Endothelial cell of umbilical vein (primary cell): ENCODE data around the gene TBL3. TPM values are rescaled to one million over a fixed set of nuclear protein-coding genes. Genes with fewer than 3 reads are reported as not detected.

Experiments
- BruUV-seq: library from RNA; stranded (reverse); fragments of 400-500 nt; replicated peaks from 2 replicates; lab custom pipeline; 2021; lab: Mats Ljungman, UMichigan
- CTCF ChIA-PET: fragments of 300-600, 350-600 bp; sonication (Branson Sonifier 250); formaldehyde crosslinking; loops from one replicate; lab custom pipeline; 2021; ENCODE audit warnings: antibody characterized with exemption, inconsistent platforms; lab: Charles Lee
- POLR2A ChIA-PET: fragments of 300-600, 350-600 bp; sonication (Branson Sonifier 250); formaldehyde crosslinking; loops from one replicate; lab custom pipeline; 2021; ENCODE audit warnings: antibody characterized with exemption, inconsistent platforms; lab: Charles Lee
- DNase-seq: peaks from one replicate; pipeline ENCODE4 v3.0.0-alpha.2; 2011; ENCODE audit warnings: low read depth, low spot score
- FAIRE-seq: peaks from 2 replicates; lab custom pipeline; 2011; peaks lifted over from hg19 to GRCh38; lab: Jason Lieb, UNC
- H2AFZ ChIP-seq: 2 replicates; pipeline ENCODE4 v1.6.0; 2012; ENCODE audit warnings: low read depth, low read length, control low read depth, inconsistent platforms
- H3K27ac ChIP-seq: 2 replicates; pipeline ENCODE4 v1.5.1; 2011; ENCODE audit warnings: low read depth, mild to moderate bottlenecking, control low read depth, low read length, moderate library complexity; ENCODE audit not compliant: insufficient read depth
- H3K27me3 ChIP-seq, 2 experiments: 2 replicates each; pipeline versions ENCODE4 v1.6.0 to v1.6.1; 2011; ENCODE audit warnings: low read length in 2 of 2, mixed read lengths in 1 of 2; ENCODE audit not compliant: control insufficient read depth in 2 of 2, insufficient read depth in 2 of 2
- H3K36me3 ChIP-seq, 2 experiments: 2 replicates in 1 of 2; 3 replicates in 1 of 2; pipeline ENCODE4 v1.5.1; 2011; ENCODE audit warnings: low read length in 2 of 2, mild to moderate bottlenecking in 1 of 2, moderate library complexity in 1 of 2; ENCODE audit not compliant: control insufficient read depth in 2 of 2, insufficient read depth in 2 of 2; ENCODE audit errors: extremely low read depth in 1 of 2
- H3K4me1 ChIP-seq: 3 replicates; pipeline ENCODE4 v1.5.1; 2011; ENCODE audit warnings: mild to moderate bottlenecking, low read length; ENCODE audit not compliant: control insufficient read depth, insufficient read depth; ENCODE audit errors: extremely low read depth
- H3K4me2 ChIP-seq: 2 replicates; pipeline ENCODE4 v1.6.1; 2011; ENCODE audit warnings: low read length, control low read depth, mixed read lengths; ENCODE audit not compliant: insufficient read depth
- H3K4me3 ChIP-seq, 3 experiments: fragments of 200-600 bp in 1 of 3; sonication (generic), shearing (Covaris generic) in 1 of 3; replicated peaks in 1 of 3; 2 replicates each; pipeline ENCODE4 v1.5.1; 2011 to 2016; ENCODE audit warnings: control low read depth in 3 of 3, low read length in 3 of 3, mild to moderate bottlenecking in 2 of 3, inconsistent platforms in 1 of 3, low read depth in 1 of 3, moderate library complexity in 1 of 3; ENCODE audit not compliant: insufficient read depth in 1 of 3
- H3K79me2 ChIP-seq: 2 replicates; pipeline ENCODE4 v1.6.0; 2012; ENCODE audit warnings: low read length, inconsistent platforms; ENCODE audit not compliant: control insufficient read depth, insufficient read depth
- H3K9ac ChIP-seq: replicated peaks from 2 replicates; pipeline ENCODE3; 2011; ENCODE audit warnings: low read length, control low read depth; ENCODE audit not compliant: insufficient read depth; ENCODE audit errors: extremely low read depth
- H3K9me1 ChIP-seq: replicated peaks from 3 replicates; pipeline ENCODE4 v1.6.0; 2011; ENCODE audit warnings: mild to moderate bottlenecking, low read length; ENCODE audit not compliant: control insufficient read depth, insufficient read depth; ENCODE audit errors: extremely low read depth
- H3K9me3 ChIP-seq: replicated peaks from 2 replicates; pipeline ENCODE4 v1.5.1; 2012; ENCODE audit warnings: low read length, inconsistent platforms; ENCODE audit not compliant: control insufficient read depth, insufficient read depth
- H4K20me1 ChIP-seq: replicated peaks from 2 replicates; pipeline ENCODE3; 2011; ENCODE audit warnings: mild to moderate bottlenecking, low read length; ENCODE audit not compliant: control insufficient read depth, insufficient read depth; ENCODE audit errors: extremely low read depth
- EZH2 ChIP-seq: IDR thresholded peaks from 2 replicates; pipeline ENCODE4 v1.6.1; 2012; ENCODE audit warnings: borderline replicate concordance, low read depth, mild to moderate bottlenecking, moderate library complexity, low read length, inconsistent platforms; ENCODE audit not compliant: severe bottlenecking
- GATA2 ChIP-seq: IDR thresholded peaks from 2 replicates; pipeline ENCODE4 v1.7.0; 2011; ENCODE audit warnings: low read depth, mild to moderate bottlenecking, moderate library complexity, mixed read lengths, low read length; ENCODE audit not compliant: insufficient read length, insufficient read depth
- JUN ChIP-seq: IDR thresholded peaks from 2 replicates; pipeline ENCODE4 v1.6.1; 2011; ENCODE audit warnings: borderline replicate concordance, low read depth; ENCODE audit not compliant: insufficient read length, insufficient read depth
- POLR2A ChIP-seq: IDR thresholded peaks from 2 replicates; pipeline ENCODE4 v1.6.1; 2012; ENCODE audit warnings: low read depth, mild to moderate bottlenecking, control low read depth, low read length
- dilution Hi-C: fragments of 300-500 bp; cut with MboI; formaldehyde crosslinking; loops from one replicate; pipeline ENCODE4 v1.15.0; 2019; ENCODE audit warnings: low sequenced_read_pairs; ENCODE audit not compliant: extremely low pct_ligation_motif_present
- intact Hi-C: fragments of 100-400 bp; cut with micrococcal nuclease; formaldehyde crosslinking; loops from one replicate; pipeline ENCODE4 v1.10.0; 2022
- polyA plus RNA-seq, 4 experiments: library from polyadenylated mRNA; depleted of rRNA in 3 of 4; stranded (reverse) in 3 of 4; unstranded in 1 of 4; fragments of >200 nt; gene quantifications; 2 replicates each; pipeline versions ENCODE4 v1.2.1 to v1.2.3, GENCODE V29; 2011 to 2012; ENCODE audit warnings: missing spikeins in 1 of 4
- total RNA-seq: library from RNA; stranded (reverse); gene quantifications from 2 replicates; pipeline ENCODE4 v1.2.3, GENCODE V29; 2021
- TF ChIP-seq, protein P1 (sequence below), 2 donors: IDR thresholded peaks; 1 replicate in 1 of 2; 2 replicates in 1 of 2; pipeline ENCODE4 v1.5.1; 2011; ENCODE audit warnings: low read length in 2 of 2, mild to moderate bottlenecking in 2 of 2, moderate library complexity in 2 of 2, control low read depth in 1 of 2, inconsistent platforms in 1 of 2, low read depth in 1 of 2; ENCODE audit not compliant: insufficient read depth in 1 of 2; ENCODE audit errors: extremely low read depth in 1 of 2
- TF ChIP-seq, protein P2 (sequence below): IDR thresholded peaks from 2 replicates; pipeline ENCODE4 v1.6.1; 2011; ENCODE audit not compliant: insufficient read depth, insufficient read length

Gene TBL3
- total and polyA plus RNA-seq, 2 donors (not counting 3 experiments of a cell fraction or from before 2014, with no cell fraction given): 42.2 to 77.1 TPM

DNA sequence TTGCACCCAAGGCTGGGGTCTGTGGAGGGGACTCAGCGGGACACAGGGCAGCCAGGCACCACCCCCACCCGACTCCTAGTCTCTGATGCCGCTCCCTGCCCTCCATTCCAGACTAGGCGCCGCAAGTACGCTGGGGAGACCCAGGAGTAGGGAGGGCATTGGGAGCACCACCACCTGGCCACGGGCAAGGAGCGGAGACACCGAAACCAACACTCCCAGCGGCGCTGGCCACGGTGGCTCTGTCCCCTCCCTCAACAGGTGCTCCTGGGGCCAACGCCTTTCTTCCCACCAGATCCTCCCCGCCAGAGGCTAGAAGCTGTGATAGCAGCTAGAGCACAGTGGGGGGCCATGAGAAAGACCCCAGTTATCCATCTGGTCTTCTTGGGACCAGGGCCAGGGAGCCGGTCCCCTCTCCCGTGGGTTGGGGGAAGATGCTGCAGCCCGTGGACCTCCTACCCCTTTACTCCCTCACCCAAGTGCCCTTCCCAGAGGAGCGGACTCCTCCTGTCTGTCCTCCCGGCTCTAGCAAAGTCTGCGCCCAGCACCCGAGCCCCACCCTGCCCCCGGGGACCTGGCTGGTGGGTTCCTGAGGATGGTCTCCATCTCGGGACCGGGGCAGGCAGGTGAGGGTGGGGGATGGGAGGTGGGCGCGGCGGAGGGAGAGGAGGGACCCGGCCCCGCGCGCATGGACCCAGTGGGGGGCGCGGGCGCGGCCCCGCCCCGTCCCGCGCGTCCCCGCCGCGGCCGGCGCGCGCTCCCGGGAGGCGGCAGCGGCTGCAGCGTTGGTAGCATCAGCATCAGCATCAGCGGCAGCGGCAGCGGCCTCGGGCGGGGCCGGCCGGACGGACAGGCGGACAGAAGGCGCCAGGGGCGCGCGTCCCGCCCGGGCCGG, 17.6 kb downstream of the TBL3 start, which contains the start of gene SYNGR3:
Gene SYNGR3 (plus strand): TSS at position 762 of the 892 bp plus-strand sequence. CDS start 133 bp downstream, outside the sequence.
- no peak within 1 kb of the TSS for H3K4me2 ChIP-seq

More for the DNA sequence above, 17.6 kb downstream of the TBL3 start, which contains the start of gene SYNGR3:
- H3K9ac ChIP-seq: no peak within 1 kb of the TSS
- no peaks in the 10 kb centered on the region for H3K9me3 ChIP-seq
- no peaks in the 10 kb centered on the region for H3K9me1 ChIP-seq
- no peak for FAIRE-seq
- ChIA-PET POLR2A (no interaction called here), CTCF (no interaction called here)
- peaks cover 0 to 7% of the 10 kb centered on the region in 2 experiments for H3K36me3 ChIP-seq
- H3K27me3 ChIP-seq: peaks cover 23 to 24% of the 10 kb centered on the region in 2 experiments
- dilution Hi-C loops (no loop called here), intact Hi-C loops (no loop called here)
- H3K4me3 ChIP-seq: no peak within 1 kb of the TSS
- no TSS peak for BruUV-seq
- H3K79me2 ChIP-seq: peaks cover 5% of the 10 kb centered on the region
- H3K4me1 ChIP-seq: peaks cover 15% of the 10 kb centered on the region
- H2AFZ ChIP-seq: no peak within 1 kb of the TSS
- TF ChIP-seq, protein P1, sequence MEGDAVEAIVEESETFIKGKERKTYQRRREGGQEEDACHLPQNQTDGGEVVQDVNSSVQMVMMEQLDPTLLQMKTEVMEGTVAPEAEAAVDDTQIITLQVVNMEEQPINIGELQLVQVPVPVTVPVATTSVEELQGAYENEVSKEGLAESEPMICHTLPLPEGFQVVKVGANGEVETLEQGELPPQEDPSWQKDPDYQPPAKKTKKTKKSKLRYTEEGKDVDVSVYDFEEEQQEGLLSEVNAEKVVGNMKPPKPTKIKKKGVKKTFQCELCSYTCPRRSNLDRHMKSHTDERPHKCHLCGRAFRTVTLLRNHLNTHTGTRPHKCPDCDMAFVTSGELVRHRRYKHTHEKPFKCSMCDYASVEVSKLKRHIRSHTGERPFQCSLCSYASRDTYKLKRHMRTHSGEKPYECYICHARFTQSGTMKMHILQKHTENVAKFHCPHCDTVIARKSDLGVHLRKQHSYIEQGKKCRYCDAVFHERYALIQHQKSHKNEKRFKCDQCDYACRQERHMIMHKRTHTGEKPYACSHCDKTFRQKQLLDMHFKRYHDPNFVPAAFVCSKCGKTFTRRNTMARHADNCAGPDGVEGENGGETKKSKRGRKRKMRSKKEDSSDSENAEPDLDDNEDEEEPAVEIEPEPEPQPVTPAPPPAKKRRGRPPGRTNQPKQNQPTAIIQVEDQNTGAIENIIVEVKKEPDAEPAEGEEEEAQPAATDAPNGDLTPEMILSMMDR (IDR thresholded peaks at IDR 0.05; ENCODE audit: extremely low read depth in 1 of 2, insufficient read depth in 1 of 2, low read depth in 1 of 2, low read length in 2 of 2): no peak
- no peak for TF ChIP-seq JUN
- TF ChIP-seq, protein P2, sequence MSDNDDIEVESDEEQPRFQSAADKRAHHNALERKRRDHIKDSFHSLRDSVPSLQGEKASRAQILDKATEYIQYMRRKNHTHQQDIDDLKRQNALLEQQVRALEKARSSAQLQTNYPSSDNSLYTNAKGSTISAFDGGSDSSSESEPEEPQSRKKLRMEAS: no peak
- TF ChIP-seq POLR2A: no peak
- no peak for TF ChIP-seq GATA2
- peak; percentile 78 for TF ChIP-seq EZH2
- H4K20me1 ChIP-seq: no peaks in the 10 kb centered on the region
- DNase-seq: no peak
- H3K27ac ChIP-seq: no peak within 1 kb of the TSS
